NCI-H2107 treated with DMSO at 0.1 percent for 48 hours (cell line): Measurements from ENCODE around the gene IRX4.
A peak's percentile ranks its signal among the peaks of the same experiment; 100 is the strongest.
"Not testable (repeated sequence)": the region's sequence is repeated elsewhere in the genome, so short reads cannot be mapped to it uniquely, and the experiment has no call there.

Experiments
- DNase-seq: peaks from one replicate; lab custom pipeline; 2025; ENCODE audit not compliant: unreplicated experiment; lab: John Stamatoyannopoulos, UW

The IRX4 gene

GRCh38 chr5:1879292-1880263 lies 3.1 kb downstream of the IRX4 start:
- DNase-seq = no peak

GRCh38 chr5:1878050-1878849 lies 4.5 kb downstream of the IRX4 start:
- DNase-seq = no peak

GRCh38 chr5:1877103-1878049 lies 5.3 kb downstream of the IRX4 start:
- DNase-seq = no peak

GRCh38 chr5:1876660-1877064 lies 6.1 kb downstream of the IRX4 start:
- DNase-seq = no peak

- no peak for DNase-seq
Measured at GRCh38 chr5:1875843-1876659, 6.7 kb downstream of the IRX4 start.

GRCh38 chr5:1875281-1875842 lies 7.4 kb downstream of the IRX4 start:
- no peak for DNase-seq

- DNase-seq = peak; percentile 70
Measured at GRCh38 chr5:1874771-1875220, 7.9 kb downstream of the IRX4 start.

GRCh38 chr5:1874348-1874747 lies 8.4 kb downstream of the IRX4 start:
- peak; percentile 70 for DNase-seq

GRCh38 chr5:1873243-1873959 lies 9.3 kb downstream of the IRX4 start:
- no peak for DNase-seq

- DNase-seq = no peak
Measured at GRCh38 chr5:1871441-1871840, 11.3 kb downstream of the IRX4 start.

GRCh38 chr5:1870435-1871272 lies 12.1 kb downstream of the IRX4 start:
- DNase-seq = not testable (repeated sequence)

GRCh38 chr5:1868886-1869475 lies 13.7 kb downstream of the IRX4 start:
- no peak for DNase-seq

- DNase-seq = no peak
Measured at GRCh38 chr5:1867815-1868143, 14.9 kb downstream of the IRX4 start.

- no peak for DNase-seq
Measured at GRCh38 chr5:1867114-1867814, 15.5 kb downstream of the IRX4 start.

- no peak for DNase-seq
Measured at GRCh38 chr5:1865948-1866347, 16.8 kb downstream of the IRX4 start.

- DNase-seq = no peak
Measured at GRCh38 chr5:1865486-1865885, 17.2 kb downstream of the IRX4 start.

GRCh38 chr5:1864896-1865440 lies 17.8 kb downstream of the IRX4 start:
- DNase-seq = no peak
